A673 (cell line): ENCODE measurements around the gene POU3F1.

Experiments used
- CTCF ChIP-seq: fragments of 300-800, 200-600 bp; sonication (generic); conservative IDR thresholded peaks from 2 replicates; pipeline ENCODE4 v1.5.1; 2017; ENCODE audit warnings: low read depth, mild to moderate bottlenecking, antibody characterized with exemption, low read length, moderate library complexity, mixed read lengths
- EZH2 ChIP-seq: fragments of 200-600 bp; sonication (generic); IDR thresholded peaks from 2 replicates; pipeline ENCODE4 v1.6.1; 2017; ENCODE audit warnings: borderline replicate concordance, low read depth, mild to moderate bottlenecking, mixed read lengths, antibody characterized with exemption, low read length; ENCODE audit not compliant: poor library complexity, severe bottlenecking

GRCh38 chr1:38085666-38086330 is 39.2 kb upstream of the POU3F1 start:
- TF ChIP-seq CTCF (no peak), EZH2 (no peak)
